Fibroblast of pulmonary artery (primary cell): ENCODE measurements around the gene SP1.
"Not testable (repeated sequence)": the region's sequence is repeated elsewhere in the genome, so short reads cannot be mapped to it uniquely, and the experiment has no call there.

ENCODE experiments used
- DNase-seq: peaks from one replicate; pipeline ENCODE4 v3.0.0-alpha.2; 2010; ENCODE audit warnings: low read depth
- H3K4me3 ChIP-seq: replicated peaks from 2 replicates; pipeline ENCODE4 v1.5.1; 2011; ENCODE audit warnings: low read depth, mild to moderate bottlenecking, control low read depth, low read length, moderate library complexity
- CTCF ChIP-seq: IDR thresholded peaks from 2 replicates; pipeline ENCODE4 v1.5.1; 2011; ENCODE audit warnings: mild to moderate bottlenecking, control low read depth, low read length, inconsistent platforms; ENCODE audit errors: missing control alignments

SP1 gene

DNA sequence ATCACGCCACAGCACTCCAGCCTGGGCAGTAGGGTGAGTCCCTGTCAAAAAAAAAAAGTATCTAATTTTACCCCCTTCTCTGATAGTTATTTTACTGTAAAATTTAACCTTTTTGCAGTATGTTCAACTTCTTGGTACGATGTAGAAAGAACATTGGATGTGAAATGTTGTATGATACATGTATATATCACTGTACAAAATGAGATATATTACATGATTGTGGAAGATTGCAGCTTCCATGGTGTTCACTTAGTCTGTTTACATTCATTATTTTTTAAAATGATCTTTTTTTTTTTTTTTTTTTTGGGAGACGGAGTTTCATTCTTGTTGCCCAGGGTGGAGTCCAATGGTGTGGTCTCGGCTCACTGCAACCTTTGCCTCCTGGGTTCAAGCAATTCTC is 9.0 kb downstream of the SP1 start:
- no peak for DNase-seq
- peak overlapping the region; percentile 19 for H3K4me3 ChIP-seq
- TF ChIP-seq CTCF = no peak

- no peak for DNase-seq
- H3K4me3 ChIP-seq = no peak overlapping the region
- no peak for TF ChIP-seq CTCF
These were observed 9.7 kb downstream of the SP1 start for GRCh38 chr12:53389702-53390101.

DNA sequence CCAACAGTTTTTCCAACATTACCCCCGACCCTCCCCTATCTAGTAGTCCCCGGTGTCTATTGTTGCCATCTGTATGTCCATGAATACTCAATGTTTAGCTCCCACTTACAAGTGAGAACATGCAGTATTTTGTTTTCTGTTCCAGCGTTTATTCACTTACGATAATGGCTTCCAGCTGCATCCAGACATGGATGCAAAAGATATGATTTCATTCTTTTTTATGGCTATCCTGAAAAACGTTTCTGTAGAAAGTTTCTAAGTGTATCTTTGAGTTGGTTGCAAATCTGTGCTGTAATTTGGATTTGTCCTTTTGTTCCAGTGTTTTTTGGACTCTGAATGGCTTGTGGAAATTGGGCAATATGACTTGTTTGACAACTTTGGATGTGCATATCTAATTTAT is 11.7 kb downstream of the SP1 start:
- no peak for TF ChIP-seq CTCF
- DNase-seq = no peak
- no peak overlapping the region for H3K4me3 ChIP-seq

- DNase-seq = no peak
- TF ChIP-seq CTCF = no peak
- no peak overlapping the region for H3K4me3 ChIP-seq
These were observed 19.9 kb downstream of the SP1 start for GRCh38 chr12:53399896-53400295.

- DNase-seq, H3K4me3 ChIP-seq: not testable (repeated sequence)
These were observed 22.4 kb downstream of the SP1 start for GRCh38 chr12:53402351-53402750.

DNA sequence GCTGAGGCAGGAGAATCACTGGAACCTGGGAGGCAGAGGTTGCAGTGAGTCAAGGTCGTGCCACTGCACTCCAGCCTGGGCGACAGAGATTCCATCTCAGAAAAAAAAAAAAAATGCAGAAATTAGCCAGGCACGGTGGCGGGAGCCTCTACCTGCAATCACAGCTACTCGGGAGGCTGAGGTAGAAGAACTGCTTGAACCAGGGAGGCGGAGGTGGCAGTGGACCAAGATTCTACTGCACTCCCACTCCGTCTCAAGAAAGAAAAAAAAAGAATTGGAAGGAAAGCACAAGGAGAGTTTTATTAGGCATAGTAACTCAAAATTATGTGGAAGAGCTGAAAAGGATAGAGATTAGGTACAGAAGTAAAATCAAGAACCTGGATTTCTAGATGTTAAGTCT is 22.9 kb downstream of the SP1 start:
- no peak for DNase-seq
- no peak for TF ChIP-seq CTCF
- no peak overlapping the region for H3K4me3 ChIP-seq

GRCh38 chr12:53410951-53411350 is 31.0 kb downstream of the SP1 start:
- no peak for TF ChIP-seq CTCF
- no peak overlapping the region for H3K4me3 ChIP-seq
- DNase-seq = no peak
